Measurements from ENCODE around the gene SHISA7. TPM values are rescaled to one million over a fixed set of nuclear protein-coding genes. Genes with fewer than 3 reads are reported as not detected.

Gene SHISA7
- polyA plus RNA-seq, 4 donors = 0.10 to 0.14 (median 0.13) TPM

Other genes with a start within 250 kb of the SHISA7 start
- gene PTPRH, start 233.8 kb downstream of the SHISA7 start, polyA plus RNA-seq (ENCODE audit: insufficient read length in 4 of 4) = under 1 TPM in 3 of 4 donors, not detected in 1; 0.10 to 0.49 (median 0.27) TPM
- gene TMEM86B, start 214.5 kb downstream of the SHISA7 start, polyA plus RNA-seq (ENCODE audit: insufficient read length in 4 of 4) = 1 to 10 TPM; 2.9 to 4.5 (median 3.9) TPM
- gene PPP6R1, start 184.3 kb downstream of the SHISA7 start, polyA plus RNA-seq (ENCODE audit: insufficient read length in 4 of 4) = 10 to 100 TPM; 38.9 to 50.9 (median 44.2) TPM
- gene HSPBP1, start 163.2 kb downstream of the SHISA7 start, polyA plus RNA-seq (ENCODE audit: insufficient read length in 4 of 4) = 10 to 100 TPM; 25.7 to 47.7 (median 29.7) TPM
- 10 to 100 TPM; 14.1 to 16.7 (median 16.2) TPM for gene BRSK1, start 159.3 kb downstream of the SHISA7 start, polyA plus RNA-seq (ENCODE audit: insufficient read length in 4 of 4)
- gene TMEM150B, start 118.0 kb downstream of the SHISA7 start, polyA plus RNA-seq (ENCODE audit: insufficient read length in 4 of 4) = 1 to 10 TPM in 3 of 4 donors, under 1 TPM in 1; 0.72 to 1.6 (median 1.4) TPM
- 10 to 100 TPM; 14.0 to 25.5 (median 16.9) TPM for gene KMT5C, start 103.4 kb downstream of the SHISA7 start, polyA plus RNA-seq (ENCODE audit: insufficient read length in 4 of 4)
- 1 to 10 TPM in 1 of 4 donors, under 1 TPM in 3; 0.45 to 1.5 (median 0.72) TPM for gene COX6B2, start 88.6 kb downstream of the SHISA7 start, polyA plus RNA-seq (ENCODE audit: insufficient read length in 4 of 4)
- under 1 TPM; 0.10 to 0.25 (median 0.16) TPM for gene GARIN5B, start 80.0 kb downstream of the SHISA7 start, polyA plus RNA-seq (ENCODE audit: insufficient read length in 4 of 4)
- gene IL11, start 72.8 kb downstream of the SHISA7 start, polyA plus RNA-seq (ENCODE audit: insufficient read length in 4 of 4) = 1 to 10 TPM; 1.0 to 1.8 (median 1.5) TPM
- under 1 TPM in 2 of 4 donors, not detected in 2; 0.47 to 0.56 TPM for gene TMEM190, start 66.5 kb downstream of the SHISA7 start, polyA plus RNA-seq (ENCODE audit: insufficient read length in 4 of 4)
- gene TMEM238, start 59.0 kb downstream of the SHISA7 start, polyA plus RNA-seq (ENCODE audit: insufficient read length in 4 of 4) = 1 to 10 TPM in 1 of 4 donors, under 1 TPM in 3; 0.22 to 1.6 (median 0.62) TPM
- gene RPL28, start 57.4 kb downstream of the SHISA7 start, polyA plus RNA-seq (ENCODE audit: insufficient read length in 4 of 4) = 1,000 to 10,000 TPM in 1 of 4 donors, 100 to 1,000 TPM in 3; 895 to 1,455 (median 919) TPM
- 10 to 100 TPM; 42.6 to 69.0 (median 48.9) TPM for gene UBE2S, start 35.5 kb downstream of the SHISA7 start, polyA plus RNA-seq (ENCODE audit: insufficient read length in 4 of 4)
- gene ISOC2, start 18.3 kb upstream of the SHISA7 start, polyA plus RNA-seq (ENCODE audit: insufficient read length in 4 of 4) = 10 to 100 TPM; 35.2 to 54.6 (median 38.7) TPM
- not detected for gene C19orf85, start 21.5 kb upstream of the SHISA7 start, polyA plus RNA-seq (ENCODE audit: insufficient read length in 4 of 4)
- gene ZNF628, start 33.3 kb upstream of the SHISA7 start, polyA plus RNA-seq (ENCODE audit: insufficient read length in 4 of 4) = 1 to 10 TPM; 3.2 to 5.4 (median 3.6) TPM
- gene NAT14, start 41.9 kb upstream of the SHISA7 start, polyA plus RNA-seq (ENCODE audit: insufficient read length in 4 of 4) = 10 to 100 TPM; 43.6 to 68.7 (median 51.3) TPM
- gene SSC5D, start 45.1 kb upstream of the SHISA7 start, polyA plus RNA-seq (ENCODE audit: insufficient read length in 4 of 4) = 1 to 10 TPM; 1.6 to 2.9 (median 2.3) TPM
- under 1 TPM; 0.62 to 0.97 (median 0.67) TPM for gene SBK2, start 93.8 kb upstream of the SHISA7 start, polyA plus RNA-seq (ENCODE audit: insufficient read length in 4 of 4)
- gene SBK3, start 102.2 kb upstream of the SHISA7 start, polyA plus RNA-seq (ENCODE audit: insufficient read length in 4 of 4) = under 1 TPM in 2 of 4 donors, not detected in 2; 0.13 to 0.28 TPM
- 10 to 100 TPM; 14.4 to 21.1 (median 18.3) TPM for gene ZNF579, start 137.5 kb upstream of the SHISA7 start, polyA plus RNA-seq (ENCODE audit: insufficient read length in 4 of 4)
- gene FIZ1, start 156.2 kb upstream of the SHISA7 start, polyA plus RNA-seq (ENCODE audit: insufficient read length in 4 of 4) = 10 to 100 TPM; 19.6 to 23.0 (median 20.3) TPM
- 10 to 100 TPM in 1 of 4 donors, 1 to 10 TPM in 3; 7.7 to 12.0 (median 8.8) TPM for gene ZNF524, start 157.0 kb upstream of the SHISA7 start, polyA plus RNA-seq (ENCODE audit: insufficient read length in 4 of 4)
- 10 to 100 TPM in 1 of 4 donors, 1 to 10 TPM in 3; 7.3 to 12.7 (median 7.8) TPM for gene ZNF865, start 162.3 kb upstream of the SHISA7 start, polyA plus RNA-seq (ENCODE audit: insufficient read length in 4 of 4)
- 10 to 100 TPM in 3 of 4 donors, 1 to 10 TPM in 1; 9.2 to 13.5 (median 11.2) TPM for gene ZNF784, start 181.3 kb upstream of the SHISA7 start, polyA plus RNA-seq (ENCODE audit: insufficient read length in 4 of 4)
- 10 to 100 TPM; 37.9 to 49.7 (median 43.6) TPM for gene ZNF580, start 197.7 kb upstream of the SHISA7 start, polyA plus RNA-seq (ENCODE audit: insufficient read length in 4 of 4)
- gene ZNF581, start 200.3 kb upstream of the SHISA7 start, polyA plus RNA-seq (ENCODE audit: insufficient read length in 4 of 4) = 10 to 100 TPM; 24.0 to 35.7 (median 25.6) TPM
- gene CCDC106, start 204.9 kb upstream of the SHISA7 start, polyA plus RNA-seq (ENCODE audit: insufficient read length in 4 of 4) = 10 to 100 TPM; 19.5 to 26.7 (median 21.3) TPM
- 100 to 1,000 TPM; 178 to 218 (median 182) TPM for gene U2AF2, start 211.7 kb upstream of the SHISA7 start, polyA plus RNA-seq (ENCODE audit: insufficient read length in 4 of 4)
- 100 to 1,000 TPM in 3 of 4 donors, 10 to 100 TPM in 1; 90.2 to 163 (median 102) TPM for gene EPN1, start 231.9 kb upstream of the SHISA7 start, polyA plus RNA-seq (ENCODE audit: insufficient read length in 4 of 4)

Measured in right renal pelvis (tissue), 4 donors.